ENCODE results near the gene VTN. TPM values are rescaled to one million over a fixed set of nuclear protein-coding genes. Genes with fewer than 3 reads are reported as not detected.
A peak's percentile ranks its signal among the peaks of the same experiment; 100 is the strongest.

Gene VTN
- total and polyA plus RNA-seq, 11 donors = 16.9 to 120 (median 65.3) TPM

- intact Hi-C loops (cut with DNase I) = no loop called here
- 78 to 91% (median 88%) methylated on average over 7 to 13 of the region's 13 CpGs for WGBS, 4 donors
- peaks cover 0 to 58% (median 44%) of the 10 kb centered on the region in 9 donors for H3K36me3 ChIP-seq
Measured at GRCh38 chr17:28364665-28365363, 5.3 kb downstream of the VTN start, which contains the start of gene SEBOX. TSS of gene SEBOX (minus strand) at chr17:28365199. CDS start at chr17:28365151, 48 bp downstream.

DNA sequence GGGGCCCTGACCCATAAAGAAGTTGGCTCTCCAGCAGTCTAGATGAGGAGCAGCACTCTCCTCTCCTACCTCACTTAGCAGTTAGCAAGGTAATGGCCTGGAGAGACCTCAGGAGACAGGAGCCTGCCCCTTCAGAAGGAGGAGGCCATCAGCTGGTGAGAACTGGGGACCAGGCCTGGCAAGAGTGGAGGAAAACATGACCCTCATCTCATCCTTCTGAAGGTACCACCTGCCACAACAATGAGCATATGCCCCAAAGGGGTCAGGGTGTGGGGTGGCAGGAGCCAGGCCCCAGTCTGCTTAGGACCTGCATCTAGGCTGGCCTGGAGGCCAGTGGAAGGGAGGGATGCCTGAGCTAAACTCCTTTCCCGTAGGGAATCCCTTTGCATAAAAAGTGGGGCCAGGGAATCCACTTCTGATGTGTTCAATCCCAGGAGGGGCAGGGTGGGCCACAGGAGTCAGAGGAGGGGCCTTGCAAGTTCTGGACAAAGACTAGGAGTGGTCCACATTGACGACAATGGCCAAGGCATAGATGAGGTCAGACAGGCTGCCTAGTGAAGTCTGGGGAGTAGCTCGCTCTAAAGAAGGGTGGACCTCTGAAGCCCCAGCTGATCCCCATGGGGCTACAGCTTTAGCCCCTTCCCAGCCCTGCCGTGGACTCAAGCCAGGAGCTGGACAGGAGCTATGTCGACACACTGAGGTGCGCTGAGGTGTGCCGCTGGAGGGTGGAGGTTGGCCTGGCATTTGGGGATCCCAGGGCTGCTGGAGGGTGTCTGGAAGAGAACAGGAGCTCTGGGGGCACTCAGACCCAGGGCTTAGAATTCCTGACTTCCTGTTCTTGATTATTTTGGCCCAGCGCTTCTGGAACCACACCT is 6.1 kb downstream of the VTN start:
- no peak for DNase-seq
- no peaks in the 10 kb centered on the region for H3K9me3 ChIP-seq
- TF ChIP-seq, protein P1, sequence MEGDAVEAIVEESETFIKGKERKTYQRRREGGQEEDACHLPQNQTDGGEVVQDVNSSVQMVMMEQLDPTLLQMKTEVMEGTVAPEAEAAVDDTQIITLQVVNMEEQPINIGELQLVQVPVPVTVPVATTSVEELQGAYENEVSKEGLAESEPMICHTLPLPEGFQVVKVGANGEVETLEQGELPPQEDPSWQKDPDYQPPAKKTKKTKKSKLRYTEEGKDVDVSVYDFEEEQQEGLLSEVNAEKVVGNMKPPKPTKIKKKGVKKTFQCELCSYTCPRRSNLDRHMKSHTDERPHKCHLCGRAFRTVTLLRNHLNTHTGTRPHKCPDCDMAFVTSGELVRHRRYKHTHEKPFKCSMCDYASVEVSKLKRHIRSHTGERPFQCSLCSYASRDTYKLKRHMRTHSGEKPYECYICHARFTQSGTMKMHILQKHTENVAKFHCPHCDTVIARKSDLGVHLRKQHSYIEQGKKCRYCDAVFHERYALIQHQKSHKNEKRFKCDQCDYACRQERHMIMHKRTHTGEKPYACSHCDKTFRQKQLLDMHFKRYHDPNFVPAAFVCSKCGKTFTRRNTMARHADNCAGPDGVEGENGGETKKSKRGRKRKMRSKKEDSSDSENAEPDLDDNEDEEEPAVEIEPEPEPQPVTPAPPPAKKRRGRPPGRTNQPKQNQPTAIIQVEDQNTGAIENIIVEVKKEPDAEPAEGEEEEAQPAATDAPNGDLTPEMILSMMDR (IDR thresholded peaks at IDR 0.05) = no peak
- no peak for TF ChIP-seq POLR2A (IDR thresholded peaks at IDR 0.05)
- peaks cover 0 to under 1% (median 0%) of the 10 kb centered on the region in 12 donors for H3K4me1 ChIP-seq
- no peaks in the 10 kb centered on the region for H3K27me3 ChIP-seq
- 85 to 92% (median 89%) methylated on average over 2 to 8 of the region's 8 CpGs for WGBS, 4 donors
- intact Hi-C loops (cut with DNase I) = no loop called here
- no peak for ATAC-seq
- peaks cover 0 to 66% (median 52%) of the 10 kb centered on the region in 9 donors for H3K36me3 ChIP-seq
- no peak overlapping the region for H3K4me3 ChIP-seq
- no peak overlapping the region for H3K27ac ChIP-seq

More at GRCh38 chr17:28364665-28365363, 5.3 kb downstream of the VTN start, which contains the start of gene SEBOX:
- Histone ChIP-seq H3K4me3 (no peak within 1 kb of the TSS), H3K27ac (no peak within 1 kb of the TSS), H3K9me3 (no peaks in the 10 kb centered on the region), H3K4me1 (peaks cover 0 to 2% (median 0%) of the 10 kb centered on the region in 12 donors), H3K27me3 (no peaks in the 10 kb centered on the region)
- ATAC-seq = no peak
- no peak for DNase-seq
- TF ChIP-seq, protein P1 (IDR thresholded peaks at IDR 0.05) = no peak
- TF ChIP-seq POLR2A (IDR thresholded peaks at IDR 0.05) = no peak

DNA sequence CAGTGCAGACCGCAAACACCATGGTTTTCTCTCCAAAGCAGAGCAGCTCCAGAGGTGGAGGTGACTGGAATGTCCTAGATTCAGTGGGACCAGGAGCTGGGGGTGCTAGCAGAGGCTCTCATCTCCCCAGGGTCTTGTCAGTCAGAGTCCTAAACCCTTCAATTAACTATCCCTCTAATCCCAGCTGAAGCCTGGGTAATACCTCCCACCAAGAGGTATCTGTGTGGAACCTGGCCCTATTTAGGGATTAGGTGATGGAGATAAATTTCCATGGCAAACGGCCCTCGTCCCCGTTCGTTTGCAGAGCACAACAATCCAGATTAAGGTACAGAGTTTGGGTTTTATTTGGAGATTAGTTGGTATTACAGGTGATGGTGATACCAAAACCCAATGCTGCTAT is 6.9 kb downstream of the VTN start:
- Histone ChIP-seq H3K4me1 (peaks cover 0 to 8% (median 5%) of the 10 kb centered on the region in 12 donors), H3K36me3 (peaks cover 0 to 66% (median 53%) of the 10 kb centered on the region in 9 donors), H3K27me3 (no peaks in the 10 kb centered on the region), H3K27ac (no peak overlapping the region), H3K9me3 (no peaks in the 10 kb centered on the region), H3K4me3 (no peak overlapping the region)
- TF ChIP-seq POLR2A (IDR thresholded peaks at IDR 0.05) = no peak
- TF ChIP-seq, protein P1 (IDR thresholded peaks at IDR 0.05) = no peak
- ATAC-seq = no peak
- intact Hi-C loops (cut with DNase I) = no loop called here
- 75 to 93% (median 86%) methylated on average over 5 of the region's 5 CpGs for WGBS, 4 donors
- DNase-seq = no peak

DNA sequence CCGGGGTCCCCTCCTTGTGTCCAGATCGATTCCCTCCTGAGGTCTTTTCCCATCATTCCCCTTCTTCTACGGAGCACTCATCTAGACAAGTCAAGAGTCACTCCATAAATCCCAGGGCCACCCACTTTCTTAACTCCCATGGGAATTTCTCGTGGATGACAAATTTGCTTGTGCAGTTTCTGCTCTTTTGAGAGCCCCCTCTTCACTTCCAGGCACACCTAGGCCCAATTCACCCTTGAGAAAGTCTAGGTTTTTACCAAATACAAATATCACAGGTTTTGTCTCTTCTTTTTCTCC is 12.3 kb downstream of the VTN start:
- peaks cover 0 to 68% (median 61%) of the 10 kb centered on the region in 9 donors for H3K36me3 ChIP-seq
- no peak for TF ChIP-seq POLR2A (IDR thresholded peaks at IDR 0.05)
- no peak for ATAC-seq

More for the DNA sequence above, 12.3 kb downstream of the VTN start:
- intact Hi-C loops (cut with DNase I) = loop anchor here in 4 of 10 donors (1.0 to 2.0 kb wide), 3 partner anchors 22 to 23 kb away; partner anchors contain the start of genes IFT20 (in 3 of the 4) and TNFAIP1 (in 3 of the 4)
- Histone ChIP-seq H3K4me1 (peaks cover 0 to 26% (median 18%) of the 10 kb centered on the region in 12 donors), H3K9me3 (no peaks in the 10 kb centered on the region), H3K4me3 (peak overlapping the region; percentile 64 to 99 (median 93)), H3K27me3 (no peaks in the 10 kb centered on the region), H3K27ac (peak overlapping the region; percentile 83 to 97 (median 92))
- 2 to 5% (median 3%) methylated on average over 4 of the region's 4 CpGs for WGBS, 4 donors
- DNase-seq = no peak
